Measurements from ENCODE around the gene AP4S1.

DNA sequence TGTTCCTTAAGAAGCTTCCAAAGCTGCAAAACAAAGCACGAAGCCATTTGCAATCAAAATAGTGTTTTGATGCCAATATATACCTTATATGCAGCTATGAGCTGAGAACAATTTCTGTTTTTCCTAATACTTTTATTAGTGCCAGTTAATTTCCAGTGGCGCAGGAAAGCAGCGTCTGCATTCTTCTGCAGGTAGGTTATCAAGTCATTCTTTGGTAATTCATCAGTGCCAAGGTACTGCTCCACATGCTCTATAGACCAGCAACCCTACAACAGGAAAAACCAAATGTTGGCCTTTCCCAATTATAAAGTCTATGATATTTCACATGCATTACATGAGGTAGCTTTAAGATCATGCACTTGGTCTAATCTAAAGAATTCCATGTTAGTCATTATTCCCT, 88.3 kb downstream of the AP4S1 start:
- TF ChIP-seq GATA2 (IDR thresholded peaks at IDR 0.05; ENCODE audit: low read depth, low read length) = no peak
- TF ChIP-seq GATA3 (IDR thresholded peaks at IDR 0.05; ENCODE audit: low read depth, low read length) = no peak
